HG02610 (cell line): ENCODE measurements around the gene MLN.

ENCODE experiments used
- ATAC-seq: cut with Tn5 transposase; IDR thresholded peaks from one replicate; pipeline ENCODE4 v1.9.1; 2021; ENCODE audit warnings: mild to moderate bottlenecking, moderate library complexity; ENCODE audit not compliant: unreplicated experiment

Gene MLN

GRCh38 chr6:33790379-33790778, 13.4 kb downstream of the MLN start:
- ATAC-seq: no peak

GRCh38 chr6:33789550-33789895, 14.3 kb downstream of the MLN start:
- ATAC-seq: no peak

- ATAC-seq: peak; percentile 85
These were observed 14.9 kb downstream of the MLN start, which contains the start of gene LEMD2 for GRCh38 chr6:33788694-33789549. LEMD2 (minus strand) TSS chr6:33789130; CDS start chr6:33789116, 14 bp downstream.

- ATAC-seq: peak; percentile 39
These were observed 15.7 kb downstream of the MLN start for GRCh38 chr6:33787954-33788693.

GRCh38 chr6:33787346-33787953, 16.4 kb downstream of the MLN start:
- ATAC-seq: no peak

GRCh38 chr6:33786736-33787135, 17.1 kb downstream of the MLN start:
- ATAC-seq: no peak

GRCh38 chr6:33785778-33786177, 18.0 kb downstream of the MLN start:
- no peak for ATAC-seq

- no peak for ATAC-seq
These were observed 19.0 kb downstream of the MLN start for GRCh38 chr6:33784787-33785186.

- no peak for ATAC-seq
These were observed 19.9 kb downstream of the MLN start for GRCh38 chr6:33783781-33784520.

- no peak for ATAC-seq
These were observed 21.2 kb downstream of the MLN start for GRCh38 chr6:33782561-33782960.

- no peak for ATAC-seq
These were observed 22.4 kb downstream of the MLN start for GRCh38 chr6:33781131-33781975.

- ATAC-seq: no peak
These were observed 23.9 kb downstream of the MLN start for GRCh38 chr6:33779895-33780294.

GRCh38 chr6:33779290-33779689, 24.5 kb downstream of the MLN start:
- no peak for ATAC-seq

GRCh38 chr6:33778444-33779121, 25.2 kb downstream of the MLN start:
- ATAC-seq: no peak

GRCh38 chr6:33777398-33778388, 26.1 kb downstream of the MLN start:
- no peak for ATAC-seq

- ATAC-seq: no peak
These were observed 27.0 kb downstream of the MLN start for GRCh38 chr6:33776764-33777163.

GRCh38 chr6:33776186-33776585, 27.6 kb downstream of the MLN start:
- no peak for ATAC-seq

- ATAC-seq: no peak
These were observed 29.0 kb downstream of the MLN start for GRCh38 chr6:33774774-33775173.
